ENCODE data around the gene VIM.

Gene VIM

DNA sequence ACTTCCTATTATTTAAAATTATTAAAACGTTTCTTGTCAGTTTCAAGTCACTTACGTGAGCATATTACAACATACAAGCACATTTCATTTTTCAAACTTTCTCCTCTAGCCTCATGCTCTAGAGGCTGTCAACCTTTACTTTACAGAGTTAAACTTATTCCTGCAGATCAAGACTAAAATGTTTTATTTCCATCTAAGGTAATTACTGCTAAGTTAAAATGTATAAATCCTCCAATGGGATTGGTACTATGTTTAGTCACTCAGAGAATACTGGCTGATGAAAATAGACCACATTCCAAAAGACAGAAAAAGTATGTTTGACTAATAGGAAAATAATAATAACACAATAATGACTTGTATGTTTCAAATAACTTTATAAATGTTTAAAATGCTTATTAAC lies 18.2 kb upstream of the VIM start:
- peak; percentile 57 for DNase-seq (ENCODE audit: low read depth)

DNA sequence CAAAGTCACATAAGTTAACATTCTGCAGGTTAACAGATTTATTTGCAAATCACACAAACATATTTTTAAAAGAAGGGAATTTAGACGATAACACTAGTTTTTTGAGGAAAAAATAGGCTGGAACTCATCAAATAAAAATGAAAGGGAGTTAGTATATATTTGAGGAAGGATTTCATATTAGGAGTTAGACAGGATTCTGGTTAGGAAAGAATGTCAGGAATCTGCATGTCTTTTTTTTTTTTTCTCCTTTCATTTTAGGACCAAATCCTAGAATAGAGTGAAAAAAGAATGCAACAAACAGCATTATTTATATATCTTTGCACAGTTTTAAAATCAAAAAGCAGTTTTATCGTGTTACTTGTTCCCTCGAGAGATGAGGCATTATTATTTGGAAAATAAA lies 17.7 kb upstream of the VIM start:
- DNase-seq (ENCODE audit: low read depth), result peak; percentile 66

DNA sequence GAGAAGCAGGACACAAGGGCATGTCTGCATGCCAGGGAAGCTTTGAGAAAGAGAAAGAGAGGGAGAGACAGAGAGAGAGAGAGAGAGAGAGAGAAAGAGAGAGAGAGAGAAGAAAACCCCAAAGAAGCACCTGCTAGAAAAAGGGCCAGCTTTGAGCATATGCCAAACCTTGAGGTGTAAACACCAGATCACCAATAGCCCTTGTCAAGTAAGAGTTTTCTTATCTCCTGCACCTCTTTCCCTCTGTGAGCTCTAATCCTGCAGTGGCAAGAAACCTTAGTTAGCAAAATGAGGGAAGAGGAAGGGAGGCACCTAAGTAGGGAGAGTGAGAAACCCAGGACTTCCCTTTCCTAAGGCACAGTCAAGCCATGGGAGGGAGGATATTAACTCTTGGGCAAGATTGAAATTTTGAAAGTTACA lies 15.2 kb upstream of the VIM start:
- peak; percentile 4 for DNase-seq (ENCODE audit: low read depth)

DNA sequence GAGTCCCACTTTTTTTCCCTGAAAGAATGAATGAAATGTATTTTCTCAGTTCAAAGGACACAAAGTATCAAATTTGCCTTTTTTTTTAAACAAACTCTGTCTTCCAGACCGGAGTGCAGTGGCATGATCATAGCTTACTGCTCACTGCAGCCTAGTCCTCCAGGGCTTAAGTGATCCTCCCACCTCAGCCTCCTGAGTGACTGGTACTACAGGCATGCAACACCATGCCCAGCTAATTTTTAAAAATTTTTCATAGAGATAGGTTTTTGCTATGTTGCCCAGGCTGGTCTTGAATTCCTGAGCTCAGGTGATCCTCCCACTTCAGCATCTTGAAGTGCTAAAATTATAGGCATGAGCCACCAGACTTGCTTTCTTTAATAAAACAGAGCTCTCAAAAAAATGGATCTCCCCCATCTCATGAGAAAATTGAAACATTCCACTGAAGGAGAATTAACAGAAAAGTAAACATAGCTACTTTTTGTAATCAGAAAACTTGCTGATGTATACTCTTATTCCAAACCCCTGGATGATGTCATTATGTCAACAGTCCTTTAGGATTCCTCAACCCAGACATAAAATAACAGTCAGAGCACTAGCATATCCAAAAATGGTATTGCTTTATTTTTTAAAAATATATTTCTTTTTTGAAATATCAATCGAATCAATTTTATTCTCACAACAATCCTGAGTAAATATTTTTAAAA lies 14.2 kb upstream of the VIM start:
- DNase-seq (ENCODE audit: low read depth), result peak; percentile 77

DNA sequence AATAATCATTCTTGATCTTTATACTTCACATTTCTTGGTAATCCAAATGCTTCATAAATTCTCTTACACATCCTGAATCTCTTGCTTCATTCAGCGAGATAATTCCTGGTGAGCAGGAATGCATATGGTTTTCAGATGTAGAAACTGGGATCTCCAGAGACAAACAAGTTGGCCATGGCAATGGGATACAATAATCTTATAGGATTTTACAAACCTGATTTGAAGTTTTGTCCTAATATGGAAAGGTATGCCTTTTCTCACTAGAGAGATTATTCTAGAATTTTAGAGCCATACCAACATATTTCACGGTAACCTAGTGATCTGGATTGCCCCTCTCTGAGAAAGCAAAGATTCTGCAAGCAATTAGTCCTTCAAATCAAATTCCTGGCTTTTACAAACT lies 13.5 kb upstream of the VIM start:
- peak; percentile 77 for DNase-seq (ENCODE audit: low read depth)

DNA sequence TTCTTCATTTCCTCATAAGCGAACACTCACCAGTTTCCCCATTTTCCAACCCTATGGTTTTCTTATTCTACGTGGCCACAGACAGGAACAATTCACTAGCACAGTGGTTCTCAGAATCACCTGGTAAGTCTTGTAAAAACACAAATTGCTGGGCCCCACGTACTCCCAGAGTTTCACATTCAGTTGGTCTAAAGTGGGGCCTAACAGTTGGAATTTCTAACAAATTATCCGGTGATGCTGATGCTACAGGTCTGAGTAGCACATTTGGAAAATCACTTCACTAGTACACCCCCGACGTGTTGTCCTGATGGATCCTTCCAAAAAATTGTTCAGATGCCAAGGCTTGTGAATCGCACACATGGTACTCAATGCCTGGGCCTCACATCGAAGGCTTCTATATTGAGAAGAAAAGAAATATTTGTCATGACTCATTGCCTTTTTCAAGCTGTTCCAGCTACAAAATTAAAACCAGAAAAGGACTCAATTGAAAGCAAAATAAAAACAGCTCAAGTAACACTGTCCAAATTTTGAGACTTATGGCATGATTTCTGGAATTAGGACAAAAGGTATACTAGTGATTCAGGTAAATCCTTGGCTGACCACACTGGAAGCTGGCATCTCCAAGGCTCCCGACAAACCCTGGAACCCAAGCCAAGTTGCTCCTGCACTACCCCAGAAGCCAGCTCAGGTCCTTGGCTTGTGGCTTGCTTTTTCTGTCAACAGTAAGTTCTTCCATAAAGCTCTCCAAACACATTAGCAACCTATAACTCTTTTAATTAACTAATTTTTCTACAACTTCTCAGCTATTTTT lies 12.9 kb upstream of the VIM start:
- DNase-seq (ENCODE audit: low read depth), result peak; percentile 96

DNA sequence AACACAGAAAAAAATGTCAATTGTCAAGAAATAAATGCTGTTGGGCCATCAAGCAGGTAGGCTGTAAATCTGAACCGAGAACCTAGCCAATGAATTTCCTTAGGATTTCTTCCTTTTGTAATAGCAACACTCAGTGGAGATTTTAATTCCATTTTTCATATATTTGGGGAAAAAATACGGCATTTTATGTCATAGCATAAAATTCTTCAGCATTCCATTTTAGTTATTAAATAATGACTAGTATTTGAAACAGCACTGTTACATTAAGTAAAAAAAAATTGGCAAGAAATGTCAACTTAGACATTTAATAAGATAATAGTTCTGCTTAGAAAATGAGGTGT lies 12.3 kb upstream of the VIM start:
- no peak for DNase-seq (ENCODE audit: low read depth)

DNA sequence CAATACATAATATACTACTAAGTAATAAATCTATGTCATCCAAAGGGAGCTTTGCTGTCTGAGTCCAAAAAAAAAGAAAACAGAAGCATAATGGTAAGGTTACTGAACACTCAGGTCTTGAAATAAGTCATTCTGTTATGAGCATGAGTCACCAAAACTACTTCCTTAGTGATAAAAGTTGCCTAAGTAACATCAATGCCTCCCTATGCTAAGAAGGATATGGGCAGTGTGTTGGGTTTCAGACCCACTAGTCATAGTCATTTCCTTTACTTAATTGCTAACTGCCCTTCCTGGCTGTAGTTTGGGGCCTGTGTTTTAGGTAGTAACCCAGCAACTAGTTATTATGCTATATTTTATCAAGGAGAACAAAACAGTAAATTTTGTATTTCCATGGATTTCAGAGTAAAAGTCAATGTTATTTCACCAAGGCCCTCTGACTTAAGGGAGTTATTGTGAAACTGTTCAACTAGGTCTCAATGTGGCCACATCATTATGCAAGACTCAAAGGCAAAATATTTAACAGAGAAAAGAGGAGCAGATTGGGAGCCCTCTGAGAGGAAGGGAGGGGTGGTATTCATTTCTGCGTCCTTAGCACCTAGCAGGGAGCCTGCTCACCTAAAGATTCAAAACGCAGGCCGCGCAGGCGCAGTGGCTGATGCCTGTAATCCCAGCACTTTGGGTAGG lies 11.7 kb upstream of the VIM start:
- peak; percentile 97 for DNase-seq (ENCODE audit: low read depth)

DNA sequence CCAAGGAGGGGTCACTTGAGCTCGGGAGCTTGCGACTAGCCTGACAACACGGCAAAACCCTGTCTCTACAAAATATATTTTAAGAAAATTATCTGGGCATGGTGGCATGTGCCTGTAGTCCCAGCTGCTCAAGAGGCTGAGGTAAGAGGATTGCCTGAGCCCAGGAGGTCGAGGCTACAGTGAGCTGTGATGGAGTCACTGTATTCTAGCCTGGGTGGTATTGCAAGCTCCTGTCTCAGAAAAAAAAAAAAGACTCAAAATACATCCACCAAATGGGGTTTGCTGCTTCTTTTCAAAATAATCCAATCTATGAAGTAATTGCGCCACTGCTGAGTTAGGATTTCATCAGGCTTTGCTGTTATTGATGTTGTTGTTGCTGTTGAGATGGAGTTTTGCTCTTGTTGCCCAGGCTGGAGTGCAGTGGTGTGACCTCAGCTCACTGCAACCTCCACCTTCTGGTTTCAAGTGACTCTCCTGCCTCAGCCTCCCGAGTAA lies 11.1 kb upstream of the VIM start:
- no peak for DNase-seq (ENCODE audit: low read depth)

DNA sequence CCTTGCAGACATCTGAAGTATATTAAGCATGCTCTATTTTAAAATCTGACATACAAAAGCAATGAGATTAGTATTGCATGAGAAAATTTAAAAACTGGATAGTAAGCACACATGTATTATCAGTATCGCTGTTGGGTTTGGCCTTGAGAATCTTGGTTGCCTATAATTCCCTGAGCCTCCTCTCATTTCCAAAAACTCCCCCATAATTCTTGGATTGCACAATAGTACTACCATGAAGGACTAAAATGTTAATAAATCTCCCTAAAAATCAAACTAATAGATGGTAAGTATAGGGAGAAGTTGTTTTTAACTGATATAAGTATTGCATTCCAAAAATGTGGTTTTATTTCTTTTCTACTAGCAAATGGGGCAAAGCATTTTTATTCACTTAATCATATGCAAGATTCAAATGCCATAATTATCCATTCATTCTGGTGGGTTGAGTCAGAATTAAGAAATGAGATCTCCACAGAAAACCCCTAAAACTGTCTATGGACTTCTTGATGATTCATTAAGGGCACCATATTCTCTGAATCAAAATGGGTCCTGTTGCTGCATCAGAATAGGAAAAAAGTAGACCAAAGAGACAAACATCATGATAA lies 10.3 kb upstream of the VIM start:
- DNase-seq (ENCODE audit: low read depth), result peak; percentile 95

DNA sequence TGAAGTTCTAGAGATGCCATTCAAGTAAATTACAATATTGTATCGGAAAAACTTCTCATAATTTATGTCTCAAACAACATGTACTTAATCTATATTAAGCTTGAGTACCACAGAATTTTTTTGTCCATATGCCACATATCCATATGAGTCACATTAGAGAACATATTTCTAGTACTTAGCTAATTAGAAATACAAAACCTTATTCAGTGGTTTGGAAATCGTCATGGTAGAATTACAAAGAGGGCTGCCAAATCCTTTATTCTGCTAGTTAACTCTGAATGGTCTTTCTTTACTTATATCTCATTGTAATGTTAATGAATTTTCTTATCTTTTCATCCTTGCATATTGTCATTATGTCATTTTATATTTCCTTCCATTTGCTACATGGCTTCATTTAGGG lies 9.0 kb upstream of the VIM start:
- peak; percentile 77 for DNase-seq (ENCODE audit: low read depth)

DNA sequence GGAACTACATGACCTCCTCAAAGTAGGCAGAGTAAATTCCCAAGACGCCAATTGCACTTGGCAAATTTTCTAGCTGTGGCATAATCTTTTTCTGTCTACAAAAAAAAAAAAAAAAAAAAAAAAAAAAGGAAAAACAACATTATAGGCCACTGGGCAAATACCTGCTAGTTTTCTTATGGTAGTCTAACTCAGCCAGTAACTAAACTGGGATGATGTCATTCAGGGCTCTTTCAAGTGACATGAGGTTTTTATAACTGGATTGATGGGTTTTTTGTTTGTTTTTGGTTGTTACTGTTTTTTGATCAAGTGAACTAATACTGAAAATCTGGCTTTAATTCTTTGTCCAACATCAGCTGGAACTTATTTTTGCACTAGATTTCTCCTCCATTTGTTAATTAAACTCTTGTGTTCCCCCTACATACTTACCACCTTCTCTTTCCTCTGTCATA lies 7.4 kb upstream of the VIM start:
- peak; percentile 52 for DNase-seq (ENCODE audit: low read depth)

DNA sequence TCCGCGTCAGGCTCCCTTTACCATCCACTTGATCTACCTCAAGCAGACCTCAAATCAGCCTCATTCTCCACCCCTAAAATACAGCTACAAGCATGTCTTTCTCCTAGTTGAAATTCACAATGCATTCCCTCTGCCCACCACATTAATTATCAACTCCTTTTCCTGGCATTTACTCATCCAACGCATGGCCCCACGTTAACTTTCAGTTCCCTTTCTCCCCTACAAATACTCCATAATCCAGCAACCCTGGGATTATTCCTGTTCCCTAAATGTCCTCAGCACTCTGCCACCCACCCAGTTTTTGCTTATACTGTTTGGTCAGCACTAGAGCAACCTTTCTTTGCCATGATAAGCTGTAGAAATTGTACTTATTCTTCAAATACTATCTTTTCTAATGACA lies 5.7 kb upstream of the VIM start:
- no peak for DNase-seq (ENCODE audit: low read depth)

DNA sequence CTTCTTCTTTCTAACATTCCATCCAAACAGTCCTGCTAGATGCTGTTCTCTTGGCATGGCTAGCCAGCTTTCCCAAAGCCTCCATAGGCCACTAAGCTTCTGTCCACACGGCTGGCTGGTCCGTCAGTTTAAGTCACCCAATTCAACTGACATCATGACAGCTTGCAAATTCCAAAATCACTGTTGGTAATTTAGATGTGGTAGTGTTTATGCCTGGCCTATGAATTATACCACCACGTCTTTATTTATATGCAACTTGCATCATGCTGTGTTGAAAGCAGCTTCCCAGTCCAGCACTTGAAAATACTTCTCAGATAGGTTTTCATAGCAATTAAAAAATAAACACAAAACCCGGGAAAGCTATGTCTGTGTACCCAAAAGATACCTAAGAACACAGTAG lies 2.2 kb upstream of the VIM start:
- no peak for DNase-seq (ENCODE audit: low read depth)

DNA sequence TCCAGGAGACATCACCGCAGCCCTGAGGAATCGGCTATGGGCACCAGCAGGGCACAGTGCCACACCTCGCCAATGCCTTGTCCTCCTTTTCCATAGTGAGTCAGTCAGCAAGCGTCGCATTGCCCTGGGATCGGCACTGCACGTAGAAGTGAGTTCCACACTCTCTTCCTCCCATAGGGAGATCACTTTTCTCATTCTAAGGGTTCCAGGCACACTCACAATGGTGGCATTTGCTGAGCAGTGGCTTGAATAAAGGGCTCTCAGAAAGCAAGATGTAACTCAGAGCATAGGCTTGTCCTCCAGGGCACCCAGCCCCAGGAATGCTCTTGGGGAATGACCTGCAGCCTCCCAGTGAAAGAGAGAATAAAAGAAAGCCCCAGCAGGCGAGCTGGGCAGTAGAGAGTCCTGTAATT lies 1.1 kb upstream of the VIM start:
- peak; percentile 46 for DNase-seq (ENCODE audit: low read depth)

DNA sequence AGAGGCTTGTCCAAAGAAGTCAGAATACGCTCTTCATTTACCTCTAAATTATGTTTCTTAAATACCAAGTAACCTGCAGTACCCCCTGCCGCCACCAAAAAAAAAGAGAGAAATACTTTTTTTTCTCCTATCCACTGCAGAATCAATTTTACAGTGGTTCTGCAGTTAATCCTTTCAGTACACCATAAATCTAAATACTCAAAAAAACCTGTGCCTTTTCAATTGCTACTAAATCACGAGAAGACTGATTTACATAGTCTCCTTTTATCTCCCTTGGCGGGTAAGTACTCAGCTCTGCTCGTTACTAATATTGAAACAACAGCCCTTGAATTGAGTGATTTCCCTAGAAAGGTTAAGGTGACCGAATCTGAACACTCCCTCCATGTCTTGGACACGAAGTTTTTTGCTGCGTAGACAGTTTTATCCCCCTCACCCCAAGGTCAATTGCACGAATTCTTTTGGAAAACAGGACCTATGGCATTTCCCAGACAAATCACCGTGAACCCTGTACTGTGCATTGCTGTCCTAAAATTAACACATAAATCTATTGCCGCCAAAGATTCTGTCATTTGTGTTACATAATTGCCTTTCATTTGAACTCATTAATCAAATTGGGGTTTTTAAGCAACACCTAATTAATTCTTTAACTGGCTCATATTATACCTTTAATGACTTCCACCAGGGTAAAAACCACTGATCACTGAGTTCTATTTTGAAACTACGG lies 512 bp upstream of the VIM start:
- DNase-seq (ENCODE audit: low read depth), result peak; percentile 39

DNA sequence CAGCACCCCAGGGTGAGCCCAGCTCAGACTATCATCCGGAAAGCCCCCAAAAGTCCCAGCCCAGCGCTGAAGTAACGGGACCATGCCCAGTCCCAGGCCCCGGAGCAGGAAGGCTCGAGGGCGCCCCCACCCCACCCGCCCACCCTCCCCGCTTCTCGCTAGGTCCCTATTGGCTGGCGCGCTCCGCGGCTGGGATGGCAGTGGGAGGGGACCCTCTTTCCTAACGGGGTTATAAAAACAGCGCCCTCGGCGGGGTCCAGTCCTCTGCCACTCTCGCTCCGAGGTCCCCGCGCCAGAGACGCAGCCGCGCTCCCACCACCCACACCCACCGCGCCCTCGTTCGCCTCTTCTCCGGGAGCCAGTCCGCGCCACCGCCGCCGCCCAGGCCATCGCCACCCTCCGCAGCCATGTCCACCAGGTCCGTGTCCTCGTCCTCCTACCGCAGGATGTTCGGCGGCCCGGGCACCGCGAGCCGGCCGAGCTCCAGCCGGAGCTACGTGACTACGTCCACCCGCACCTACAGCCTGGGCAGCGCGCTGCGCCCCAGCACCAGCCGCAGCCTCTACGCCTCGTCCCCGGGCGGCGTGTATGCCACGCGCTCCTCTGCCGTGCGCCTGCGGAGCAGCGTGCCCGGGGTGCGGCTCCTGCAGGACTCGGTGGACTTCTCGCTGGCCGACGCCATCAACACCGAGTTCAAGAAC lies 1.1 kb downstream of the VIM start:
- DNase-seq (ENCODE audit: low read depth), result peak; percentile 95

DNA sequence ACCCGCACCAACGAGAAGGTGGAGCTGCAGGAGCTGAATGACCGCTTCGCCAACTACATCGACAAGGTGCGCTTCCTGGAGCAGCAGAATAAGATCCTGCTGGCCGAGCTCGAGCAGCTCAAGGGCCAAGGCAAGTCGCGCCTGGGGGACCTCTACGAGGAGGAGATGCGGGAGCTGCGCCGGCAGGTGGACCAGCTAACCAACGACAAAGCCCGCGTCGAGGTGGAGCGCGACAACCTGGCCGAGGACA lies 1.6 kb downstream of the VIM start:
- DNase-seq (ENCODE audit: low read depth), result no peak

DNA sequence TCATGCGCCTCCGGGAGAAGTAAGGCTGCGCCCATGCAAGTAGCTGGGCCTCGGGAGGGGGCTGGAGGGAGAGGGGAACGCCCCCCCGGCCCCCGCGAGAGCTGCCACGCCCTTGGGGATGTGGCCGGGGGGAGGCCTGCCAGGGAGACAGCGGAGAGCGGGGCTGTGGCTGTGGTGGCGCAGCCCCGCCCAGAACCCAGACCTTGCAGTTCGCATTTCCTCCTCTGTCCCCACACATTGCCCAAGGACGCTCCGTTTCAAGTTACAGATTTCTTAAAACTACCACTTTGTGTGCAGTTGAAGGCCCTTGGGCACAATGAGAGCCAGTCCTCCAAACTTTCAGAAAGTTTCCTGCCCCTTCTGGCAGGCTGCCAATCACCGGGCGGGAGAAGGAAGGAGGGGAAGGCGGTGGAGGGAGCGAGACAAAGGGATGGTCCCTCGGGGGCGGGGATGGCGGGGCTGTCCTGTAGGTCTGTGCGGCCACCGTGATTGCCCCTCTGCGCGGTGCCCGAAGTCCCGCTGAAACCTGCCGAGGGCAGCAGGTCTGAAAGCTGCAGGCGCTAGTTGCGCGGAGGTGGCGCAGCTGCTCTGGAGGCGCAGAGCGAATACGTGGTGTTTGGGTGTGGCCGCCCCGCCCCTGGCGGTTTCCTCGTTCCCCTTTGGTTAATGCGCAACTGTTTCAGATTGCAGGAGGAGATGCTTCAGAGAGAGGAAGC lies 2.1 kb downstream of the VIM start:
- DNase-seq (ENCODE audit: low read depth), result peak; percentile 80

DNA sequence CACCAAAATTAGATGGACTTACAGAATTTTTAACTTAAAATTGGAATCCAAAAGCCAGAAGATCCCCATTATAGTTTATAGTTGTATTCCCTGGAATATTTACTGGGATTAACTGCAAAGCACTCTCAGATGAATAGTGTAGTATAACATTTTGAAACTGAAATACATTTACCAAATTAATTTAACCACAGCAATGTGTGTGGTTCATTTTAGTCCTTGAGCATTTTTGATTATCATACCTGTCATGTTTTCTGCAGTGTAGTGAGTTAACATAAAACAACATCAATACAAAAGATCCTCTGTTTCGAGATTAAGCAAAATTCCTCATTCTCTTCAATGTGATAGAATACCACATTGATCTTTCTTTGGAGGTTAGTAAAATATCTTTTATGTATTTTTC lies 3.7 kb downstream of the VIM start:
- no peak for DNase-seq (ENCODE audit: low read depth)
